Dermis blood vessel endothelial cell (primary cell): ENCODE results near the gene DOCK9. TPM values are rescaled to one million over a fixed set of nuclear protein-coding genes. Genes with fewer than 3 reads are reported as not detected.

Experiments used
- DNase-seq: peaks from one replicate; pipeline ENCODE4 v3.0.0; 2010
- total RNA-seq: library from RNA; depleted of rRNA; stranded (reverse); fragments of >200 nt; gene quantifications from 2 replicates; pipeline ENCODE4 v1.2.3, GENCODE V29; 2014

DOCK9 gene
- total RNA-seq, 1 donor from 2014 or later = 556 TPM

- DNase-seq = no peak
Measured at GRCh38 chr13:98879127-98879520, 98.7 kb downstream of the DOCK9 start.

- DNase-seq = no peak
Measured at GRCh38 chr13:98878486-98879126, 99.3 kb downstream of the DOCK9 start.

DNA sequence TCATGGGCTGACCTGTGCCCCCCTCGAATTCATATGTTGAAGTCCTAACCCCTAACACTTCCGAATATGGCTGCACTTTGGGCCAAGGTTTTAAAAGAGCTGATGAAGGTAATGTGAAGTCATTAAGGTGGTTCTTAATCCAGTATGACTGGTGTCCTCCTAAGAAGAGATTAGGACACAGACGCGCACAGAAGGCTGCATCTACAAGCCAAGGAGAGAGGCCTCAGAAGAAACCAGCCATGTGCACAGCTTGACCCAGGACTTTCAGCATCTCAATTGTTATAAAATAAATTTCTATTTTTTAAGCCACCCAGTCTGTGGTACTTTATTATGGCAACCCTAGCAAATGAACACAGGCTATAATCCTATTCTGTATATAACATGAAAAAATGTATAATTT is 99.9 kb downstream of the DOCK9 start:
- no peak for DNase-seq

GRCh38 chr13:98877466-98877865 is 100.4 kb downstream of the DOCK9 start:
- no peak for DNase-seq

DNA sequence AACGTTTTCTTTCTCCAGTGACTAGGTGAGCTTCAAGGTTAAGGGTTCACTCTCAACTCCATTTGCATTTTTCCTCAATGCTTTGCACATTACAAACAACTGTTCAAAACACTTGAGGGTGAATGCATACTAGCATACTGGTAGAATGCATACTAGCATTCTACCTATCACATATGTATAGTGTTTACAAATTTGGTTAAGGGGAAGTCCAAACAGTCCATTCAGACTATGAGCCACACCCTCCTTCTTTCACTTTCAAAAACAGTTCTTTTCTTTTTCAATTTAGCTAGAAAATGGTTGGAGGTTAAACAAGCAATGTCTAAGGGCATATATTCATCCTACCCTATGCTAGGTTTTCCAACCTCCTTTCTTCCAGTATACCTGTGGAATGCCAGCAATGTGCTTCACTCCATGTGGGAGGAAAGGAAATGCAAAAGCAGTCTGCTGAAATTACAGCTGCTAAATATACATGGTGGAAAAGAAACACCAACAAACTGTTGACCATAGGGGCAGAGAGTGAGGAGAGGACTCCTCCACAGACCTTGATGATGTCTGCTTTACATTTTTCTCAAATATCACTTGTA is 102.6 kb downstream of the DOCK9 start:
- no peak for DNase-seq

- DNase-seq = no peak
Measured at GRCh38 chr13:98874029-98874397, 103.9 kb downstream of the DOCK9 start.

DNA sequence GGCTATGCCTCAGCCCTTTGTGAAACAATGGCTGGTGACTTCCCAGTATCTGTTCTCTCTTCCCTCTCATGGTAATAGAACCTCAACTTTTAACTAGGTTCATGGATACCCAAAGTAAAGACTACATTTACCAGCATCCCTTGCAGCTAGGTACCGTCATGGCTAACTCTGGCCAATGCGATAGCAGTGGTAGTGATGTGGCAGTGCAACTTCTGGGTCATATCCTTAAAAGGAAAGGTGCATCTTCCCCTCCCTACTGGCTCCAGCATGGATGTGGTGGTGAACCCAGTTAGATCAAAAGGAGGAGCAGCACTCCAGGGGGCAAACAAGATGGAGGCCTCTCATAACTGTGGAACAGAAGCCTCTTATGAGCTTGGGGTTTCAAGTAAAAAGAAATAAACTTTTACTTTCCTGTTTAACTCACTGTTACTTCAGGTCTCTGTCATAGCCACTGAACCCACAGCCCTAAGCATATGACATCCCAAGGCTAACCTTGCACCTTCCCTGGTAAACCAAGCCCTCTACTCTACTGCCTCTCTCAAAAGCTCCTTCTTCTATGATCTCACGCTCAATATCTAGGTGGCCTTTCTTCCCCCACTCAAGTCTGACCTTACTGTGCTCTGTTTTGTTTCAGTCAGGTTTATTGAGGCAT is 104.4 kb downstream of the DOCK9 start:
- DNase-seq = no peak

GRCh38 chr13:98871727-98872126 is 106.1 kb downstream of the DOCK9 start:
- DNase-seq = no peak

- DNase-seq = peak; percentile 91
Measured at GRCh38 chr13:98869408-98870090, 108.3 kb downstream of the DOCK9 start.

DNA sequence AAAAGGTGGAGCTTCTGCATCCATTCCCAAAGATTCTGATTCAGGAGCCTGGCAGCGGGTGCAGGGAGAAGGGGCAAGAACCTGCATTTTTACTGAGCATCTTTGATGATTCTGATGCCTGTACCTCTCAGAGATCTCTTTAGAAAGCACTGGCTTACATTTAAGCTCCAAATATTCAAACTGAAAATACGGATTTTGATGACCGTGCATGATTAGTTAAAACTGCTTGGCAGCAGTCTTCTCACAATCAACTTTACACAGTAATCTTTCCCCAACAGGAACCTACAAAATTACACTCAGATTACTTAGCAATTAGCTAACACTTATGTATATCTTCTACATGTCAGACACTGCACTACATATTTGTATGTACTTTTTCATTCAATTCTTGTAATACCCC is 108.9 kb downstream of the DOCK9 start:
- DNase-seq = no peak

DNA sequence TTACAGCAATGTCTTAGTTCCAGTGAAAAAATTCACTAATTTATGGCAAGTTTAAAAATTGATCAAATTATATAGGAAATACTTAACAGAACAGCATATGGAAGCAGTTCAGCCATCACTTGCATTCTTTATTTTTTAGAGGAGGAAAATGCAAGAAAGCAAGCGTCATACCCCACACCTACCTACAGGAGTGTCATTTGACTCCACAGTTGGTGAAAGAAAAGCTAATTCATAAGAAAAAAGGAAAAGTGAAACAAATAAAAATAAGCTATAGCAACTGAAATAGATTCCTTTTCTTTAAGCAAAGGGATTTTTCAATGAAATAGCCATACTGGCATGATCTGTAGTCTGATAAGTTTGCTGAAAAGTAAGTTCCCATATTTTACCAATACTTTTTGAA is 111.0 kb downstream of the DOCK9 start:
- DNase-seq = no peak

DNA sequence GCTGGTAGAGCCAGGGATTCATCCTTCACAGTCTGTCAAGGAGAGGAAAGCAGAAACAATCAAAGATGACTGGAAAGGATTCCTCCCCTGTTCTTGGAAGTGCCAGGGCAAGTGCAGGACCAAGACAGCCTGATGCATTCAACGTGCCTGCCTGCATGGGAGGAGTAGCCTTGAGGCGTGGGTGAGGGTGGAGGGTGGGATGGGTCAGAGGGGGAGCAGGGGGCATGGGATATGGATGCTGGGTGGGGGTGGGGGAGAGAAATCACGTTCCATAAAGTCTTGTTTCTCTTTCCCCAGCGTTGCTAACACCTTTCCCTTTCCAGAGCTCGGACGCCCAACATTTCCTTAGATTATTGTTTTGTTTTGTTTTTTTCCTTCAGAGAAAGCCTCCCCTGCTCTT is 117.4 kb downstream of the DOCK9 start:
- DNase-seq = no peak

DNA sequence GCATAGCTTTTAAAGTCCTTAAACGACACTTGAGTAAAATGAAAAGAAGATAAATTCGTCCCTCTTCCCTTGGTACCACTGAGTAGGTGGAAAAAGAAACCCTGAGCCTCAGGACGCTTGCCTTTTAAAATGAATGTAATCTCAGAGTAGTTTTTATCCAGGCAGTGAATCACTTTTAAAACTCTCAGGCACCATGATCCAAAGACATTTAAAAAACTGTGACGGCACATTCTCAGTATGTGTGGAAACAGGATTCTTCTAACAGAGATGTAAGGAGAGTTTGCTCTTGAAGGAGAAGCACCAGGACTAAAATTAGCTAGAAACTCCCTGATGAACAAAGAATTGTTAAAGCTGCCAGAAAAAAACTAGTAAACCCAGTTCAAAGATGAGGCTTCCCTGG is 119.7 kb downstream of the DOCK9 start:
- no peak for DNase-seq

DNA sequence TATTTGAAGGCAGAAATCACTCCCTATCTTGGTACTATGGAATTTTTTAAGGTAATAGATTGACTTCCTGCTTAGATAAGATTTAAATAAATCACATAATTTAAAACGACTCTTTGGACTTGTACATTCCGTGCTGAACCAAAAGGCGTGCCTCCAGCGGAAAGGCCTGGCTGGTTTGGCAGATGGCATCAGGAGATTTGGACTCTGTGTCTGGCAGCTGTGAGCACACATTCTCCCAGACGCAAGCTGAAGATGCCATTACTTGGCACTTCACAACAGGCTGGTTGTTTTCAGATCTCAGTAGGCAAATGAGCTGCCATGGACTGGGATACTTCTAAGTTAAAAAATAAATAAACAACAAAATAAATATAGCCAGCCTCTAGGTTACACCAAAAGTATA is 120.9 kb downstream of the DOCK9 start:
- DNase-seq = peak; percentile 74

- no peak for DNase-seq
Measured at GRCh38 chr13:98854448-98854847, 123.4 kb downstream of the DOCK9 start.

DNA sequence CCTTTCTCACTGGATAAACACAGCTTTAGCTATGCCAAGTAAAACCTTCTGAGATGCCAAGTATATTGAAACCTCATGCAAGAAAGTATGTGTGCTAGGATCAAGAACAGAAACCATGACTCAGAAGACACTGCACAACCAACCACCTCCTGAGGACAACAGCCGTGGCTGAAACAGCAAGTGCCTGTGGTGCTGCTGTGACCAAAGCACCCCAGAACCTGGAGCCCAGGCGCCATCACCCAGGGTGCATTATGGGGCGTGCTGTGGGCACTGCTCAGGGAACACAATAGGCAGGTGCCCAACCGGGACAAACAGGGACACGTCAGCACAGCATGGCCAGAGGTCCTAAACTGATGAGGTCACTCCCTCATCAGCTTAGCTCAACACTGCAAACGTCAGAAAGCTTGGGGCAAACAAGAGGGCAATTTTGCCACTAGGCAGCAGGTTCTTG is 124.1 kb downstream of the DOCK9 start:
- DNase-seq = no peak

DNA sequence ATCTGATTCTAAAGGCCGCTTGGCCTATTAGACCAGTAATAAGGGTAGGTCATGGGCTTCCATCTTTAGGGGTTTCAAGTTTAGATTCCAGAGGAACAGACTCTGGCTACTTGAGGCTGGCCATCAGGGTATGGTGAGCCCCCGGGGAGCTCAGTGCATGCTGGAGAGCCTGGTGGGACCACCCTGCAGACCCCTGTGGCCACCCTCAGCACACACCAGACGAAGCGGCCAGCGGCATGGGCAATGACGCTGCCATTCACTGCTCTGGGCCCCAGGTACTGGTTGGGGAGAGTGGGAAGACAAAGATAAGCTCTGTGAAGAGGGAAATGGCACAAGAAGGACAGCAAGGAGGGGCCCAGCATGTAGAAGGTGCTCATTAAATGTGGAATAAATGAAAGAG is 126.6 kb downstream of the DOCK9 start:
- no peak for DNase-seq

DNA sequence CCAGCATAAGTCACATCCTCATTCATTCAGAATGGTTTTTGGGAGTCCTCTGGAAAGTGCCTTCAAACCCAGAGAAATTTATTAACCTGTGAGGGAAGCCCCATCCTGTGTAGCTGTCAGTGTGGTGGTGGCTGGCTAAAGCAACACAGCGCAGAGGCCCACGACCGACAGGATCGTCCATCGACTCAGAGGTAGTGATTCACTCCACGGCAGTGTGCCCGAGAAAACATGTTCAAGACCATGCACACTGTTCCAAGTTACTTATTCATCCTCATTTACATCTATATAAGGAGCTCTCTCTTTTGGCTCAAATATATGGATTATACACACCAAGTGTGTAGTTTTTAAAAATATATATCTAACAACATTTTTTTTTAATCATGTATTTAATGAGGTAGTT is 129.1 kb downstream of the DOCK9 start:
- DNase-seq = no peak

DNA sequence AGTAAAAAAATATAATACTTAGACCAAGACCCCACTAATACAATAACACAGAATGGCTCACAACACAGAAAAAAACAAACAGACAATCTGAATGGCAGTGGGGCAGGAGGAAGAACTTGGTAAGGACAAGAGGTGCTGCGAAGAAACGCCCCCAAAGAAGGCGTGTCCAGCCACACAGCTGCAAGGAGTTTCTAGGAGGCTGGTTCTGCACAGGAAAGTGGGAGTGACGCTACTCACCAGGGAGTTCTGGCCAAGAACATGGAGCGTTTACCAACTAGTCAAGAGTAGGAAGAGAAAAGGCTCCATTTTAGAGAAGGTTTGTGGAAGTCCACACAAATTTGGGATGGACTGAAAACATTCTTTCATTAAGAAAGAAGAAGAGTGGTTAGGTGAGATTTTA is 130.1 kb downstream of the DOCK9 start:
- DNase-seq = peak; percentile 37

DNA sequence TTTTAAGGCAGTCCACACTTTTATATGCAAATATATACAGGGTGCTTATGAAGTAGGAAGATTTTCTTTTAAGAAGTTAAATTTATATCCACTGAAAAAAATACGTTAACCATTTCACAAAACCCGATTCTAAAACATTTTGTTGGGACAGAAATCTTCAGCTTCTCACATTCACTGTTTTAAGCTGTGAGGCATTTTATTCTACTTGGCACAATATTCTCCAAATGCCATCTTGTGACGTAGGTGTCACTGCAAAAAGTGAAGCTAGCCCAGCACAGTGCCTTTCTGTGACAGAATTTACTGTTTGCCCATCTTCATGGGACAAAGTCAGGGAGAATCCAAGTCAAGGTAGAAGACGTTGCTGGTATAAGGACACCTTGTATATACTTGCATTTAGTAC is 130.9 kb downstream of the DOCK9 start:
- no peak for DNase-seq

DNA sequence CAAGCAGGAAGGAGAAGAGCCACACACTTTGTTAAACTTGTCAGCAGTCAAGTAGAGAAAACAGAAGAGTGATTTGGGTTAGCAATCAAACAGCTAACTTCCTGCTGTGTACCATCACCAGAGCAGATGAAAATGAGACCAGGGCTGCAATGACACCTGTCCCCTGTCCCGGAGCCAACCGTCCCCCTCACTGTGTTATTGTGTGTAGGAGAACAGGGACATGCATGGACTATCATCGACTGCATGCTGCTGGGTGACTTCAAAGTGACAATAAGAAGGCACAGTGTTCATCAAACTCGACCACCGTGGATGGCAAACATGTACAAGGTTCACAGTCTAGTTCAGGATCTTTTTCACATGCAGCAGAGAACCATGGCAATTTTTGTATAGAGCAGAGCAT is 131.3 kb downstream of the DOCK9 start:
- no peak for DNase-seq

DNA sequence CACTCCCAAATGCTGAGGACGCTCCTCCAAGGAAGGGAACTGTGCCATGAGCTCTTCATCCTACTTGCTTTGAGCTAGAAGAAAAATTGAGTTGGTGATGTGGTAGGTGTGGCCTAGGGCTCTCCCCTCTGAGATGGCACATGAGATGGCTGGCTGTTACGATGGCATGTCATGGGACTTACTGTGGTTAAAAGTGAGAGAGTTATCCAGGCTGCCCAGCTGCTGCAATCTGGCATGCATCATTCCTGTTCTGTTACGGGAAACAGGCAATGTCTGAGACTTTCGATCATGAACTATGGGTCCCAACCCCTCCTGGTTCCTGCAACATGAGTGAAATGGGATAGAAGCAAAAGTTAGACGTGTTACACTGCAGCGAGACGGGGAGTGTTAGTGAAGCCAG is 132.1 kb downstream of the DOCK9 start:
- no peak for DNase-seq

GRCh38 chr13:98844021-98844420 is 133.8 kb downstream of the DOCK9 start:
- DNase-seq = no peak

- DNase-seq = no peak
Measured at GRCh38 chr13:98843482-98843877, 134.4 kb downstream of the DOCK9 start.
